ENCODE data around the gene CASP7.

- TF ChIP-seq FOXM1 (IDR thresholded peaks at IDR 0.05; ENCODE audit: borderline replicate concordance) (no peak), BHLHE40 (IDR thresholded peaks at IDR 0.05; ENCODE audit: borderline replicate concordance) (no peak), FOXK2 (IDR thresholded peaks at IDR 0.05) (no peak), PKNOX1 (IDR thresholded peaks at IDR 0.05) (no peak), ELF4 (IDR thresholded peaks at IDR 0.05) (no peak), SP1 (IDR thresholded peaks at IDR 0.05) (no peak), LEF1 (IDR thresholded peaks at IDR 0.05; ENCODE audit: borderline replicate concordance) (no peak), ZNF384 (IDR thresholded peaks at IDR 0.05) (no peak), FOXA1 (IDR thresholded peaks at IDR 0.05) (no peak), ARNT (IDR thresholded peaks at IDR 0.05) (no peak), TARDBP (IDR thresholded peaks at IDR 0.05) (no peak)
Measured at GRCh38 chr10:113742466-113742865, 62.8 kb downstream of the CASP7 start.
